Natural killer cell (primary cell): ENCODE results near the gene ZWINT. TPM values are rescaled to one million over a fixed set of nuclear protein-coding genes. Genes with fewer than 3 reads are reported as not detected.

Source experiments
- ATAC-seq, 3 donors: fragments of 150-1000 bp in 2 of 3; fragments of 200-7000 bp in 1 of 3; cut with Tn5 transposase; 1 replicate in 1 of 3; 2 replicates in 2 of 3; pipeline ENCODE4 v1.10.0; 2021; ENCODE audit warnings: mild to moderate bottlenecking in 2 of 3, moderate library complexity in 2 of 3
- DNase-seq, 2 donors: peaks; one replicate each; pipeline versions ENCODE4 v3.0.0 to v3.0.0-alpha.2; 2013 to 2021; ENCODE audit warnings: mixed read lengths in 1 of 2
- H3K27ac ChIP-seq: one replicate; pipeline ENCODE4 v1.5.1; 2013; ENCODE audit warnings: mild to moderate bottlenecking, low read length
- H3K27me3 ChIP-seq: one replicate; pipeline ENCODE4 v1.6.1; 2013; ENCODE audit warnings: low read length; ENCODE audit not compliant: control insufficient read depth, insufficient read depth
- H3K36me3 ChIP-seq: one replicate; pipeline ENCODE4 v1.6.1; 2013; ENCODE audit warnings: low read length; ENCODE audit not compliant: control insufficient read depth, insufficient read depth
- H3K4me1 ChIP-seq: one replicate; pipeline ENCODE4 v1.6.1; 2013; ENCODE audit warnings: low read length; ENCODE audit not compliant: control insufficient read depth, insufficient read depth
- H3K4me3 ChIP-seq: one replicate; pipeline ENCODE4 v1.5.1; 2013; ENCODE audit warnings: low read length
- H3K9me3 ChIP-seq: one replicate; pipeline ENCODE4 v1.6.1; 2013; ENCODE audit warnings: low read length; ENCODE audit not compliant: control insufficient read depth, insufficient read depth
- H3K27ac Mint-ChIP-seq, 2 donors: one replicate each; pipeline ENCODE4 v1.8.0; 2022; ENCODE audit warnings: mild to moderate bottlenecking in 2 of 2, mixed read lengths in 2 of 2, moderate library complexity in 1 of 2
- H3K27me3 Mint-ChIP-seq, 2 donors: one replicate each; pipeline ENCODE4 v1.8.0; 2022; ENCODE audit warnings: low read depth in 2 of 2, mixed read lengths in 2 of 2
- H3K36me3 Mint-ChIP-seq: one replicate; pipeline ENCODE4 v1.8.0; 2022; ENCODE audit warnings: mixed read lengths
- H3K4me1 Mint-ChIP-seq, 2 donors: one replicate each; pipeline ENCODE4 v1.8.0; 2022; ENCODE audit warnings: mixed read lengths in 2 of 2
- H3K4me3 Mint-ChIP-seq: one replicate; pipeline ENCODE4 v1.8.0; 2022; ENCODE audit warnings: mild to moderate bottlenecking, moderate library complexity, mixed read lengths
- H3K9me3 Mint-ChIP-seq, 2 donors: one replicate each; pipeline ENCODE4 v1.8.0; 2022; ENCODE audit warnings: mixed read lengths in 2 of 2
- CTCF ChIP-seq: fragments of 200-600 bp; IDR thresholded peaks from one replicate; pipeline ENCODE4 v1.8.0; 2022; ENCODE audit warnings: antibody characterized with exemption
- WGBS: methylation state at CpG from one replicate; pipeline ENCODE4 v1.1.7; 2013; ENCODE audit warnings: missing lambda C conversion rate; ENCODE audit not compliant: insufficient coverage; 5-methylcytosine and 5-hydroxymethylcytosine counted together
- intact Hi-C: fragments of 100-400 bp; cut with micrococcal nuclease; formaldehyde crosslinking; loops from one replicate; pipeline ENCODE4 v1.14.2; 2022
- total RNA-seq, 4 donors: library from RNA; stranded (reverse); fragments of 120-200 nt in 1 of 4; gene quantifications; one replicate each; pipeline versions ENCODE4 v1.2.3 to v1.2.4, GENCODE V29; 2013 to 2022

The ZWINT gene
- total RNA-seq, 3 donors from 2014 or later (not counting 1 experiment from before 2014, with no cell fraction given) = 1.8 to 3.8 (median 2.3) TPM

GRCh38 chr10:56317603-56318002, 43.5 kb downstream of the ZWINT start:
- H3K4me3 Mint-ChIP-seq = no peak overlapping the region
- whole genome bisulfite sequencing = 66% methylated on average over 3 of the region's 3 CpGs
- H3K4me1 Mint-ChIP-seq = no peaks in the 10 kb centered on the region
- Histone ChIP-seq H3K36me3 (no peaks in the 10 kb centered on the region), H3K9me3 (no peaks in the 10 kb centered on the region), H3K27ac (no peak overlapping the region), H3K4me1 (no peaks in the 10 kb centered on the region), H3K4me3 (no peak overlapping the region), H3K27me3 (no peaks in the 10 kb centered on the region)
- peaks cover 9 to 15% of the 10 kb centered on the region in 2 donors for H3K9me3 Mint-ChIP-seq
- H3K27ac Mint-ChIP-seq = no peak overlapping the region
- H3K36me3 Mint-ChIP-seq = peaks cover 4% of the 10 kb centered on the region
- no peak for ATAC-seq
- DNase-seq = no peak
- TF ChIP-seq CTCF = no peak
- intact Hi-C loops = no loop called here
- H3K27me3 Mint-ChIP-seq = no peaks in the 10 kb centered on the region

GRCh38 chr10:56316603-56317002, 44.5 kb downstream of the ZWINT start:
- ATAC-seq = no peak
- H3K4me1 Mint-ChIP-seq = no peaks in the 10 kb centered on the region
- intact Hi-C loops = no loop called here

More at GRCh38 chr10:56316603-56317002, 44.5 kb downstream of the ZWINT start:
- Histone ChIP-seq H3K36me3 (no peaks in the 10 kb centered on the region), H3K27me3 (no peaks in the 10 kb centered on the region), H3K4me3 (no peak overlapping the region), H3K9me3 (no peaks in the 10 kb centered on the region), H3K4me1 (no peaks in the 10 kb centered on the region), H3K27ac (no peak overlapping the region)
- no peak for TF ChIP-seq CTCF
- Mint-ChIP-seq H3K27me3 (no peaks in the 10 kb centered on the region), H3K27ac (no peak overlapping the region), H3K36me3 (no peaks in the 10 kb centered on the region), H3K4me3 (no peak overlapping the region), H3K9me3 (peaks cover 5 to 13% of the 10 kb centered on the region in 2 donors)
- no peak for DNase-seq
